Subcutaneous adipose tissue (tissue), 4 donors: ENCODE measurements around the gene SNTG2. TPM values are rescaled to one million over a fixed set of nuclear protein-coding genes. Genes with fewer than 3 reads are reported as not detected.

Source experiments
- CTCF ChIP-seq: fragments of 450-650 bp; IDR thresholded peaks from one replicate; pipeline ENCODE4 v1.5.1; 2016; ENCODE audit warnings: low read depth, mild to moderate bottlenecking, control low read depth, antibody characterized with exemption, moderate library complexity
- total RNA-seq, 4 donors: library from RNA; depleted of rRNA; stranded (reverse); fragments of >200 nt; gene quantifications; one replicate each; pipeline ENCODE4 v1.1.0, GENCODE V29; 2016

Gene SNTG2
- total RNA-seq, 4 donors from 2014 or later: 4.2 to 17.4 (median 11.3) TPM

GRCh38 chr2:1020206-1020605 lies 69.6 kb downstream of the SNTG2 start:
- no peak for TF ChIP-seq CTCF

- no peak for TF ChIP-seq CTCF
Observed at GRCh38 chr2:1022178-1022577, 71.5 kb downstream of the SNTG2 start.

- no peak for TF ChIP-seq CTCF
Observed at GRCh38 chr2:1024981-1025380, 74.3 kb downstream of the SNTG2 start.

GRCh38 chr2:1026141-1026540 lies 75.5 kb downstream of the SNTG2 start:
- no peak for TF ChIP-seq CTCF

- no peak for TF ChIP-seq CTCF
Observed at GRCh38 chr2:1028831-1029230, 78.2 kb downstream of the SNTG2 start.

GRCh38 chr2:1032030-1032429 lies 81.4 kb downstream of the SNTG2 start:
- TF ChIP-seq CTCF: no peak

- TF ChIP-seq CTCF: no peak
Observed at GRCh38 chr2:1033069-1033468, 82.4 kb downstream of the SNTG2 start.
